GM19452 (cell line): ENCODE results near the gene RAB20.
"Not testable (repeated sequence)": the region's sequence is repeated elsewhere in the genome, so short reads cannot be mapped to it uniquely, and the experiment has no call there.

Experiments
- ATAC-seq: cut with Tn5 transposase; IDR thresholded peaks from one replicate; pipeline ENCODE4 v1.9.1; 2021; ENCODE audit not compliant: unreplicated experiment

The RAB20 gene

DNA sequence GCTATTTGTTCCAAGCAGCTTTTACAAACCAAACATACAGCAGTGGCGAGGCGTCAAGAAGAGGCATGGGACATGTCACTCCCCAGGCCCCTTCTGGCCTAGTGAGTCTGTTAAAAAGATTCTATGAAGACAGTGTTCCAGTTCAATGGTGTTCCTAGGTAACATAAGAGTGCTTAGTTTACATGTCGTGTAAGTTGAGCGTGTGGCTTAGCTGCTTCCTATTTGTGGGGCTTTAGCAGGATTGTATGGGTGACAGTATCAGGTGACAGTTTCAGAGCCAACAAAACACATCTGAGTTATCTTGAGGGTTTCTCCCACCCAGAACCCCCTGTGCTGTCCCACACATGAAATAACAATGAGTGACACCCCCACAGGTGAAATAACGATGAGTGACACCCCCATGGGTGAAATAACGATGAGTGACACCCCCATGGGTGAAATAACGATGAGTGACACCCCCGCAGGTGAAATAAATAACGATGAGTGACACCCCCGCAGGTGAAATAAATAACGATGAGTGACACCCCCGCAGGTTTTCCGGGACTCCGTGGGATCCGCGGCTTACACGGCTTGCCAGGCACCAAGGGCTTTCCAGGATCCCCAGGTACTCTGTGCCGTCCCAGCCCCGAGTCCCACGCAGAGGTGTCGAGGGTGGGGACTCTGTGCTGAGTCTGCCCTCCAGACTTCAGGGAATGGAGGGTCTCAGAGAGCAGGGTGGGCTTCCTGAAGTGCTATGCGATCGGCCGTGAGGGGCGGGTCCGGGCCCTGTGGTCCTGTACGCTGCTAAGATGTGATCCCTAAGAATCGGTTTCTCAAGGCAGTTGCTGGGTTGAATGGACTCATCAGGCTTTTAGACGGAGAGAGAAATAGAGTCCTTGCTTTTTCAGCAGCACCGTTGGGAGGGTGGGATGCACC is 68.6 kb downstream of the RAB20 start:
- ATAC-seq = no peak

GRCh38 chr13:110491869-110492678 is 69.4 kb downstream of the RAB20 start:
- ATAC-seq = no peak

- ATAC-seq = no peak
These were observed 71.3 kb downstream of the RAB20 start for GRCh38 chr13:110490009-110490770.

DNA sequence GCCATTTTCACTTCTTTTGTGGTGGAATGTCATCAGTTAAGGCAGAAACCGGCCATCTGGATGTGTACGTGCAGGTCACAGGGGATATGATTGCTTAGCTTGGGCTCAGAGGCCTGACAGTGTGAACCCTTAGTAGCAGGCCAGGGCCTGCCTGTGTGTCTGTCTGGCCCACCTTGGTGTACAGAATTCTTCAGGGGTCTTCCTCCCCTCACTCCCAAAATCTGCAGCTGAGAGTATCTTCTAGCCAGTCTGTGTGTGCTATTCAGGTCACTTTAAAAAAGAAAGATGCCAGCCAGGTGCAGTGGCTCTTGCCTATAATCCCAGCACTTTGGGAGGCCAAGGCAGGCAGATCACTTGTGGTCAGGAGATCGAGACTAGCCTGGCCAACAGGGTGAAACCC is 74.6 kb downstream of the RAB20 start:
- ATAC-seq = not testable (repeated sequence)

DNA sequence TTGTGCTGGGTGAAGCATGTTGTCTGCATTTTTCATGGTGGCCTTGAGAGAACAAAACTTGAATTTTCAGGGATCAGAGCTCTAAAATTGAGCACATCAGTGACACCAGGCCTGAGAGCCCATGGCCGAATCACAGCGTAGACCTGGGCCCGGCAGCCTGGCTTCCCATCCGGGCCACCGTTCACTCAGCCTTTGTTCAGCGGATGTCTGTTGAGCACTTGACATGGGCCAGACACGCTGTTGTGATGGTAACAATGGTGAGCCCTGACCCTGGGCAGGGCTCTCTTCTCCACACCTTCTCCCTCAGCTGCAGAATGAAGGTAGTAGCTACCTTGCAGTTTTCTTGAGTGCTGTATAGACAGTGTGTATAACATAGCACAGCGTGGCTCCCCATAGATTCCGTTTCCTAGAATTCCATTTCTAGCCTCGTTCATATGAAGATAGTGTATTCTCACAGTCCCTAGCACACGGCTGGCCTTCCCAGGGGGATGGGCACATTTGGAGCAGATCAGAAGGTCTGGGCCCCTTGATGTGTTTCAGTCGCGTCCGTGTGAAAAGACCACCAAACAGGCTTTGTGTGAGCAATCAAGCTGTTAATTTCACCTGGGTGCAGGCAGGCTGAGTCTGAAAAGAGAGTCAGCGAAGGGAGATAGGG is 75.3 kb downstream of the RAB20 start:
- ATAC-seq = no peak

DNA sequence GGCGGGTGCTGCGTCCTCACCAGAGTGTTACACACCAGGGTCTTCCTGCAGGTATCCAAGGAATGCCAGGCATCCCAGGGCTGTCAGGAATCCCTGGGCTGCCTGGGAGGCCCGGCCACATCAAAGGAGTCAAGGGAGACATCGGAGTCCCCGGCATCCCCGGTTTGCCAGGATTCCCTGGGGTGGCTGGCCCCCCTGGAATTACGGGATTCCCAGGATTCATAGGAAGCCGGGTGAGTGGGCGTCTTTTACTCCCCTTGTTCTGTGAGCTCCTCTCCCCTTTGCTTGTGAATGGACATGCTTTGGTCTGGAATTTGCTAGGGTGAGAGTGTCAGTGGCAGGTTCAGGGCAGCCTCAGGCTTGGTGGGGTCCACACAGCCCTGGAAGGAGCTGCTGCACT is 75.9 kb downstream of the RAB20 start:
- no peak for ATAC-seq

DNA sequence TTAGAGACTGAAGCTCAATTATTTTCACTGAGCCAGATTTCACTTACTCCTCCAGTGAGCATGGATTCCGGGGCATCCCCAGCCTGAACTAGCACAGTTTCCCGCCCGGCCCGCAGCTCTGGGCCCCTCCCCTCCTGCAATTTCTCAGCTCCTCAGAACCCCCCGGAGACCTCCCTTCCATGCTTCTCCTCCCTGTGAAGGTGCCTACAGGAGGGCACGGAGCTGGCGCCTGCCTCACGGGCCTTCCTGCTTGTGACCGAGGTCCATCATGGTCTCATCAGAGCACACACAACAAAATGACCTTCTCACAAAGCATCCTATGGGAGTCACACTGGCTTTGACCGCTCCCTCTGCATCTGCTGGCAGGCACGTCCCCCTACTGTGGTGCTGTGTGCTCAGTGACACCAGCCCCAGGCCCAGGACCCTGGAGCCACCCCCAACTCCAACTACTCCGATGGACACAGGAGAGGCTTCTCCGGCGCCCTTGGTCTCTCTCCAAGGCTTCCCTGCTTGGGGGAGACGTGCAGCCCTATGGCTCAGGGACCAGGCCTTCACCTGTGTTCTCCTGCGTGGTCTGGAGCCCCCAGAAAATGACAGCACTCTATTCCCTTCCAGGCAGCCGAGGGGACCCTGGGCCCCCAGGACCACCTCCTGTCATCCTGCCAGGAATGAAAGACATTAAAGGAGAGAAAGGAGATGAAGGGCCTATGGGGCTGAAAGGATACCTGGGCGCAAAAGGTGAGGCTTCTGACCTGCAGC is 77.1 kb downstream of the RAB20 start:
- ATAC-seq = no peak

DNA sequence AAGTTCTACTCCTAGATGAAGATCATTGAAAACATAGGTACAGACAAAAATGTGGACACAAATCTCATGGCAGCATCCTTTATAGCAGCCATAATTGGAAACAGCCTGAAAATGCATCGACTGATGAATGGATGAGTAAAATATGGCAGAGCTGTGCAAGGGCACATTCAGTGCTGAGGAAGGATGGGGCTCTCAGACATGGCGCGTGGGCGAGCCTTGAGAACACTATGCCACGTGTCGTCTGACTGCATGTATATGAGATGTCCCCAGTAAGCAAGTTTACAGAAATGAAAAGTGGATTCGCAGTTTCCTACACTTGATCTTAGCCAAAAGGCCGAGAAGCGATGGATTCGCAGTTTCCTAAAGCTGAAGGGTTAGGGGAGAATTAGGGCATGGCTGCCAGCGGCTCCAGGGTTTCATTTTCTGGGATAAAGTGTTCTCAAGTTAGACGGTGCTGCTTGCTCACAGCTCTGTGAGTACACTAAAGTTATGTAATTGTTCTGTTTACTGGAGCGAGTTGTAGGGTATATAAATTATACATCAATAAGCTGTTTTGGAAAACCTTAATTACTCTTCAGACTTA is 78.0 kb downstream of the RAB20 start:
- ATAC-seq = no peak

- ATAC-seq = no peak
These were observed 81.4 kb downstream of the RAB20 start for GRCh38 chr13:110480161-110480560.

DNA sequence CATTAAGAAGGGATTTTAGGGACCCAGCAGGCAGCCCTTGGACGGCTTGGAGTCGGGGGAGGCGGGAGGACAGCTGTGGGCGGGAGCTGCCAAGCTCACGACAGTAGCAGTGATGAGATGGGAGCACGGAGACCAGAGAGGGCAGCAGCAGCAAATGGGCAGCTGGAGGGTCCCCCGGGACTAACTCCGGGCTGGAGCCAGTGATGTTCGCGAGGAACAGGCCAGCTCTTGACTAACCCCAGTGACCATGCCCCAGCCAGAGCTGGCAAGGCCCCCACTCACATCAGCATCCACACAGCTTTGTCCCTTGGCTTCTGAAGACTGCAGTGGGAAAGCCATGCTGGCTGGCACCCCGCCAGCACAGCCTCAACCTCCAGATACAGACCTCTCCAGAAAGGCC is 81.9 kb downstream of the RAB20 start:
- ATAC-seq = no peak

DNA sequence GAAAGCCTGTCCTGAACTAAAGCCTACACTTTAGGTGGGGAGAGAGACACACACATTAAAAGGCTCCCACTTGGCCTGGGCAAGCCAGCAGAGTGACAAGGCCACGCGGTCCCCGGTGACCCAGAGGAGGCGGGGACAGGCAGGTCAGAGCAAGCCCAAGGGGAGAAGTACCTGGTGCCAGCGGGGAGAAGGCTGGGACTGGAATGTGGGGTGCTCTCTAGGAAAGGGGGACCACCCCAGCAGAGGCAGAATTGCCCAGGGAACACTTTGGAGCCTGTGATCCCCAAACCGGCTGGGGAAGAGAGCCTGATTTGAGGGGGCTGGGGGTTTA is 82.3 kb downstream of the RAB20 start:
- ATAC-seq = no peak

GRCh38 chr13:110478405-110479214 is 82.9 kb downstream of the RAB20 start:
- ATAC-seq = no peak

GRCh38 chr13:110477706-110478245 is 83.7 kb downstream of the RAB20 start:
- no peak for ATAC-seq

GRCh38 chr13:110476220-110476617 is 85.3 kb downstream of the RAB20 start:
- no peak for ATAC-seq

GRCh38 chr13:110475550-110476219 is 85.8 kb downstream of the RAB20 start:
- no peak for ATAC-seq

DNA sequence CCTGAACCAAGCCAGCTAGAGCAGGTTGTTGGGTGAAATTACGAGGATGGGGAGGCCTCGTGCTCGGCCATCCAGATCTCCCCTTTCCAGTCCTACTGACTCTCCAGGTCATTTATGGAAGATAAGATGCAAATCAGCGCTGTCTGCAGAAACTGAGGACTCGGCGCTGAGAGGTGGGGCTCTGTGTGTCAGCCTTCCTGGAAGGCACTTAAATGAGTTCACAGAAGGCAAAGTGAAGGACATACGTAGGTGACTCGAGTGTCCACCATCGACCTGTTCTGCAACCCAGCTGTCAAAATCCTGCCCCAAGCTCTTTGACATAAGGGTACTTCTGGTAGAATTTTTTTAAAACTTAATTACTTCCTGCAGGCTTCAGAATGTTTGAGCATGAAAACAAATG is 86.4 kb downstream of the RAB20 start:
- no peak for ATAC-seq

DNA sequence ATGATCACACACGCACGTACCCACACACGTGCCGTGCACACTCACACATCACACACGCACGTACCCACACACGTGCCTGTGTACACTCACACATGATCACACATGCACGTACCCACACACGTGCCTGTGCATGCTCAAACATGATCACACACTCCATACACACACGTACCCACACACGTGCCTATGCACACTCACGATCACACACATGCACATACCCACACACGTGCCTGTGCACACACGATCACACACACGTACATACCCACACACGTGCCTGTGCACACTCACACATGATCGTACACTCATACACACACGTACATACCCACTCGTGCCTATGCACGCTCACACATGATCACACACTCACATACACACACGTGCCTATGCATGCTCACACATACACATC is 86.8 kb downstream of the RAB20 start:
- ATAC-seq = no peak
